ENCODE results near the gene KNCN.

Gene KNCN

DNA sequence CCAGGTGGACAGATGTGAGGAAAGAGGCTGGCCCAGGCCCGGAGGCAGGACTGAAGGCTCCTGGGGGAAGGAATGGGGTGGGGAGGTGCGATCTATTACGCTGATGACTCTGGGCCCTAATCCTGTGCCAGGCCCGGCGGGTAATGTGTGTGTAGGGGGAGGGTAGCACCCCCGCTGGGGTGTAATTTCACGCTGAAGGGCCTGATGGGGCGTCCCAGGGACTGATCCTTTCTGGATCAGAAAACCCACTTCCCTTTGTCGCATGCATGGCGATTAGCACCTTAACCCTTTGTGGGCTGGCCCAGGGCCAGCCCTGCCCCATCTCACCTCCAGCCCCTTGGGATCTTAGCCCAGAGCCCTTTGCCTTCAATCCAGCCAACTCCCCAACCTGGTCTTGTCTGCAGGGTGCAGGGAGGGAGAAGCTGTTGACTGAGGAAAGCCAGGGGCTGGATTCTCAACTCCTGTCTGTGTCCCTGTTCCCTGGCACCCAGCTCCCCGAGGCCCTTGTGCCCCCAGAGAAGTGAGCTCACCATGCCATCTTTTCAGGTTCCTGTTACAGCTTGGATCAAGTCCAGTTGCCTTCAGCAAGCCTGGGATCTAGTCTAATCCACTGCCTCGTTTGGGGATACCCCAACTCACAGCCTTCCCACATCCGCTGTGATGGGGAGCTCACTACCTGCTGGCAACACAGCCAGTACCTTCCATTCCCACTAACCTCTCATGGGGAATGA is 26.0 kb downstream of the KNCN start:
- DNase-seq (ENCODE audit: low read depth in 2 of 3, low spot score in 2 of 3), result no peak

DNA sequence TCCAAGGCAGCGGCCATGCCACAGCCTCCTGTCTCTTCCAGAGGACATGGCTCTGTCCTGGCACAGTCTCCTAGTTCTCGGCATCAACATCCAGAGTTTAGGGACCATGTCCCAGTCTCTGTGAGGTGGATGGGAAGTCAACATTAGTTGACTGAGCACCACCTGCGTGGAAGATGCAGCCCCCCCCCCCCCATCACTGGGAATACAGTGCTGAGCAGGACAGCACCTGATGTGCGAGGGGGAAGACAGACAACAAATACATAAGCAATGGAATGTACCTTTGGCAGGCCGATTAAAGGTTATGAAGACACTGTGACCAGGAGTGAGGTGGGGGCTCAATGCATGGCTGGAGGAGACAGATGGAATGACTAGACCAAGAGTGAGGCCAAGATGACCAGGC is 26.6 kb downstream of the KNCN start:
- DNase-seq (ENCODE audit: low read depth in 2 of 3, low spot score in 2 of 3), result no peak

DNA sequence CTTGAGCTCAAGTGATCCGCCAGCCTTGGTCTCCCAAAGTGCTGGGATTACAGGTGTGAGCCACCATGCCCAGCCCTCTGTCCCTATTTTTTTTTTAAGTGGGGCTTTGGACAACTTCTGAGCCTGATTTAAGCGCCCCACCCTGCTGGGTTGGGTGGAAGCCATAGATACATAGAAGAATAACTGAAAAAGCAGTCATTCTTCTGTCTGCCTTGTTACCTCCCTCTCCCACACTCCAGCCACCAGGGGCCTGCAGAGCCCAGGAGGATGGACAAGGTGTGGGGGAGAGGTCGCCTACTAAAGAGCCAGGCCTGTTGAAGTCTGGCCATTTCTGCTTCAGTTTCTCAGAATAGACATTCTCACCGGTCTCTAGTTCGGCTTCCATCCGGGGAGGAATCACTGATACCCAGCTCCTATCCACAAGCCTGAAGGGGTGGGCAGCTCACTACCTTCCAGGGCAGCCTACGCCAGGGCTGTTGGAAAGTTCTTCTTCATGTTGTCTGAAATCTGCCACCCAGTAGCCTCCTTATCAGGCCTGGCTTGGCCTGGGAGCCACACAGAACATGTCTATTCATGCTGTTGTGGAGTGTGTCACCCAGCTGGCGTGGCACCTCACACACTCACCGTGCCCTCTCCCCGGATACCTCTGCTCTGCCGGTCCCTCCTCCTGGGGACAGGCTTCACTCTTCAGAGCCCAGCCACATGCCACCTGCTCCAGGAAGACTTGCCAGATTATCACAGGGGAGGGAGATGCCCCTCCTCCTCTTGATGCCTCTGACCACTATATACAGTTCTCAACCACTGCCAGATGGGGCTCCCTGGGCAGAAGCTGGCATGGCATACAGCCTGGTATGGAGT is 27.7 kb downstream of the KNCN start:
- DNase-seq (ENCODE audit: low read depth in 2 of 3, low spot score in 2 of 3), result no peak

DNA sequence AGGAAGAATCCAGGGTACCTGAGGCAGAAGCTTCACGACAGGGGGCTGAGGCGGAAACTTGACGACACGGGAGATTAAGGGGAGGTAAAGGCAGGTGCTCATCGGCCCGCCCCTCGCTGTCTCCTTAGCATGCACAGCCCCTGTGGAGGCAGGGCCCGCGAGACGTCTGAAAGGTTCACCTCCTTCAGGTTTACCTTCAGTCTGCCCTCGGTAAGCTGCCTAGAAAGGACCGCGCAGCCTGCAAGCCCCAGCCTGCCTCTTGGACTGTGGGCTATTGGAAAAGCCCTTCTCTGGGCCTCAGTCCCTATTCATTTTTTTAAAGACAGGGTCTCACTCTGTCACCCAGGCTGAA is 28.5 kb downstream of the KNCN start:
- no peak for DNase-seq (ENCODE audit: low read depth in 2 of 3, low spot score in 2 of 3)

DNA sequence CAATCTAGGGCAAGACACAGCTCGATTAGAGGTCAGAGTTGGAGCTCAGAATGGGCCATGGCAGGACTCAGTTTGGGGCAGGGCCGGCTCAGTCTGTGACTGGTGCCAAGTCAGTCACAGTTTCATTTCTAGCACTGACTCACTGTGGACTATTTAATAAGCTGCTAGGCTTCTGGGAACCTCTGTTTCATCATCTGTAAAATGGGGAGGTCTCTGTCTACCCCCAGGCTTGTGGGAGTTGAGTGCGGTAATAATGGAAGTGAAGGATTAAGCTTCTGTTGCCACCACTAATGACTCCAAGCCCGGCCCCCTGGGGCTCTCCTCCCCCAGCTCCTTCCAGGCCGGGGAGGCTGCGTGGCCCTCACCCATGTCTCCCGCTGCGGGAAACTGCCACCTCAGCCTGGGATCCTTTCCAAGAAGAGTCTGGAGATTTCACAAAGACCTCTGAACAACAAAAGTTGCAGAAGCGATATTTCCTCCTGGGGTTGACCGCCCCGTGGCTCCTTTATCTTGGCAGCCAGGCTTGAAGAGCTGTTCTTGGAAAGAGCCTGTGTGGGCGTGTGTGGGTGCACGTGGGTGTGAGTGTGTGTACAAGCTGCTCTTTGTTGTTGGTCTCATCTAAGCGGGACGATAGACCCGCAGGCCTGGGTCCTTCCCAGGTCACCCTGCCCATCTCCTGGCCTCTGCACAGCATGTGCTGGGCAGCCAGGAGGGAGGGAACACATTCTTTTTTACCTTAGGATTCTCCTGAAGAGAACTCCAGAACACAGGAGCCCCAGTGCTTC is 29.1 kb downstream of the KNCN start:
- no peak for DNase-seq (ENCODE audit: low read depth in 2 of 3, low spot score in 2 of 3)

DNA sequence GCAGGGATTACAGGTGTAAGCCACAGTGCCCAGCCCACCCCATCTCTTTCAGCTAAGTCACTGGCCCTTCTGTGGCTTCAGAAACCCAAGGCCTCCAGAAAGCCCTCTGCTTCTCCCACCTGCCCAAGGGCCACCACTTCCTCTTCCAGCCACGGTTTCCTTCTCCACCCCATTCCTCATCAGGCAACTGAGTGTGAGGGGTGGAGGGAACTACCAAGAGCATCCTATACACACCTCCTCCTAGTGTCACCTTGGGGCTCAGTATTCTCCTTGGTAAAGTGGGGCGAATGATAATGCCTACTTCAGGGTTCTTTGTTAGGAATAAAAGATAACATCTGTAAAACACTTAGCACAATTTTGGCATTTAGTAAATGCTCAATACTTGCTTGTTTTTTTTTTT is 30.0 kb downstream of the KNCN start:
- DNase-seq (ENCODE audit: low read depth in 2 of 3, low spot score in 2 of 3), result no peak

DNA sequence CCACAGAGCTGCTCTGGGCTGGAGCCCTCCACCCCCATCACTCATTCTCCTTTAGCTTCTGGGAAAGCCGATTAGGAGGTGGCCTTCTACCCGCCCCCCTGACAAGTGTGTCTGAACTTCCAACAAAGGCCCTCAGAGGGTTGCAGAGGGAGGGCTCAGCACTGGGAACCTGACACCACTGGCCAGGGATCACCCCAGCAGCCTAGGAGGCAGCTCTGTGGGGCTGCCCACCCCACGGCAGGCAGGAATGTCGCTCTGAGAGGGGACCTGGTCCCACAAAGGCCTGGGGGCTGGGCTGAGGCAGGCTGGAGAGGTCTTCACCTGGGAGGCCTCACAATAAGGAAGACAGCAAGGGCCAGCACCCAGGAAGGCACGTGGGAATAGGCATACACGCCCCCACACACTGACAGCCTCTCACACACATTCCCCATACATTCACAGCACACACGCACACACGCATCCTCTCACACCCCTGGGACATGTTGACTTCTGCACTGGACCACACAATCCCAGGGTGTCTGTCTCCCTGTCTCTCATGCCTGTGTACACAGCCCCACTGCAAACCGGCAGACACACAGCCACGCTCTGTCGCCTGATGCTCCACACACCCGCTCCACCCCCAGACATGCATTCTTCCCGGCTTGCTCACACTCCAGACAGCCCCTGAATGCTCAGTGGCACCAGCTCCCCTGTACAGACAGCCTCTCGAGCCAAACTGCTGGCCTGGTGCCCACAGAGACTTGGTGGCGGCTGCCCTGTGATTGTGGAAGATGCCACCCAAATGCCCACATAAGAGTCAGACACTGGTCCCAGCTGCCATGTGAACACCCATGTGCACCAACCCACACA is 31.2 kb downstream of the KNCN start:
- no peak for DNase-seq (ENCODE audit: low read depth in 2 of 3, low spot score in 2 of 3)

DNA sequence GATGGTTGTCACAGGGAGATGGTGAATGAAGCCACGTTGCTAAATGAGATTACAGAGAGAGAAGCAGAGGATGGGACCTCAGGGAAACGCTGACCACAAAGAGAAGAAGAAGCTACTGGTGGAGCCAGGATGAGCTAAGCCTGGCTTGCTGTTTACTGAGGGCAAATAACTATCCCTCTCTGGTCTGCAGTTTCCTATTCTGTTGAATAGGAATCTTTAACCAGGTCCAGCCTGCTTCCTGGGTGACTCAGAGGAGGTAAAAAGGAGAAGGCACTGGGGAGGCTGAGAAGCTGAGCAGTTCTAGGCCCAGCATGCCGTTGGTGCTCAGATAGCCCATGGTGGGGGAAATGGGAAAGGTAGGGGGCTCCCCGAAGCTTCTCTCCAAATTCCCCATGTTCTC is 32.2 kb downstream of the KNCN start:
- no peak for DNase-seq (ENCODE audit: low read depth in 2 of 3, low spot score in 2 of 3)

DNA sequence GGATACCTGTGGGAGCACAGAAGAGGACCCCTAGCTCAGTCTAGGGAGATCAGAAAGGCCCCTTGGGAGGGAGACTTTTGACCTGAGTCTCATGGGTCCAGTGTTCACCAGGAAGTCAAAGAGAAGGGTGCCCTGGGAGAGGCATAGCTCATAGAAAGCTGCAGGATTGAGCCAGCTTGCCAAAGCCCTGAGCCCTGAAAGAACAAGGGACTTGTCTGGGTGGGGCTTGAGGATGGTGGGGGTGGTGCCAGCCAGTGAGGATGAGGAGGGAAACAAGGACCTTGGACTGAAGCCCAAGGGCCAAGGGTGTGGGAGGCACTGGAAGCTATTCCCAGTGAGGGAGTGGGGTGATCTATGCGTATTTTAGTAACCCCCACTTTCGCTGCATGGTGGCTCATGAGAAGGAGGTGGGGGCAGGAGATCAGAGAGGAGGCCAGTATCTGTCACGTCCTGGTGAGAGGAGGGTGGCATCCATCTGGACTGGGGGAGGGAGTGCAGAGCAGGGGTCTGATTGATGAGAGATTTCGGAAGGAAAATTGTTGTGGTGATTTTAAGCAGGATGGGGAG is 33.4 kb downstream of the KNCN start:
- no peak for DNase-seq (ENCODE audit: low read depth in 2 of 3, low spot score in 2 of 3)

DNA sequence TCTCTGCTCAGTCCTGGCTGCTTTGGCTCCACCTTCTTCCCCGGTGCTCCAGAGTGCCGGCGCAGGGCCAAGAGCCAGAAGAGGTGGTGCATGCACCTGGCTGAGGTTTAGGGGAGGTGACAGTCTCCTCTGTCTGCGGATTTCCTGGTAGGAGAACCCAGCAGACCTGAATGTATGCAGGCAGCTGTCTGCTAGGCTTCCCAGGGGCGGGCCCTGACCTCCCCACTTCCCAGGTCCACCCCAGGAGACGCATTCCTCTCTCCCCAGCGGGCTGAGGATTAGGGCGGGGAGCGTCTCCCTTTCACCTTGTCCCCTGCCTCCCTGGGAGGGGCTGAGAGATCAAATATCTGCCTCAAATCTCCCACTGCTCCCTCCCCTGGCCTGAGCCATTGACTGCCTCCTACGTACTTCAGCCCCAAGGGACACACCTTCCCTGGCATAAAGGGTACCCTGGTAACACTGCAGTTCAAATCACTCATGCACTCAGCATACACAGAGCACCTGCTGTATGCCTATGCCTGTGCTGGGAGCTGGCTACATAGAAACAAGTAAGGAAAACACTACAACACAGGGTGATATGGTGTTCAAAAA is 34.3 kb downstream of the KNCN start:
- no peak for DNase-seq (ENCODE audit: low read depth in 2 of 3, low spot score in 2 of 3)

DNA sequence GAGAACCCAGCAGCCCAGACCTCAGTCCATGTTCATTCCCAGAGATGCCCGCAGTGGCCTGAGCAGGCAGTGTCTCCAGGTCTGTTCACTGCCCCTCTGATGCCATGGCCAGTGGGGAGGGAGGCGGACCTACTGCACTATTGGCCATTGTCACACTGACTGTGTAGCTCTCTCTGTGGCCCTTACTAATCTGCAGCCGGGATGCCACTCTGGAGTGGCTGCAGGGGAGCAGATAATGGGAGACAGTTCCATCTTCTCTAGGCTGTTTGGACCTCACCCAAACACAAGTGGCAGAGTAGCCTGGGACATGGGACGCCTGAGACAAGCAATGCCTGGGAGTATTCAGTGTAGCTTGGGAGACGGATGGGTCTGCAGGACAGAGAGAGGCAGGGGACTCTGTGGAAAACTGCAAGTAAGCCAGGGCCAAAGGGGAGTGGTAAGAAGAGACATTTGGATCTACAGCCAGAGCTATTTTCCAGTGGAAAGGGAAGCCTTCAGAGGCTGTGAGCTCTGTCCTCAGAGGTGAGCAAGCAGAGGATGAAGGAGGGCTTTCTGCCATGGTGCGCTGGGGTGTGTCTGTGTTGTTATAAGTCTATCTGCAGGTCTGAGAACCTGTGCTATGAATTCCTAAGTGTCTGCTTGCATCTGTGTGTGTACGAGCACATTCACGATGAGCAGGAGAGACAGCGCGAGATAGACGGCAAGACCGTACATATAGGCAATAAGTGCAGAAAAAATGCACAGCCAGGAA is 35.1 kb downstream of the KNCN start:
- no peak for DNase-seq (ENCODE audit: low read depth in 2 of 3, low spot score in 2 of 3)

DNA sequence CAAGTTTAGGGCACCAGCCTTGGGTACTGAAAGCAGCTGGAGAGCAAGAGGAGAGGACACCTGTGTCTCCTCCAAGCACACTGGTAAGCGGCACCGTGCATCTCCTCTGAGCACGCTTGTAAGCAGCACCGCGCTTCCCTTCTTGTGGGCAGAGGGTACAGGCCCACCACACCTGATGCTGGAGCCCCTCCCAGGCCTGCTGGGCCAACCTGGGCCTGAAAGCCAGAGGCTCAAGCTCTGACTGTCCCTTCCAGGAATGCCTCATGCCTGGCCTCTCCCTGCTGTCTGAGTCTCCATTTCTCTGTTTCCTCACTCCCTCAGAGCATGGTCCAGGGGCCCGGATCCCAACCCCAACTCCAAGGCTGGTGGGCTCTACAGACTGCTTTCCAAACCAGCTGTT is 35.9 kb downstream of the KNCN start:
- no peak for DNase-seq (ENCODE audit: low read depth in 2 of 3, low spot score in 2 of 3)

DNA sequence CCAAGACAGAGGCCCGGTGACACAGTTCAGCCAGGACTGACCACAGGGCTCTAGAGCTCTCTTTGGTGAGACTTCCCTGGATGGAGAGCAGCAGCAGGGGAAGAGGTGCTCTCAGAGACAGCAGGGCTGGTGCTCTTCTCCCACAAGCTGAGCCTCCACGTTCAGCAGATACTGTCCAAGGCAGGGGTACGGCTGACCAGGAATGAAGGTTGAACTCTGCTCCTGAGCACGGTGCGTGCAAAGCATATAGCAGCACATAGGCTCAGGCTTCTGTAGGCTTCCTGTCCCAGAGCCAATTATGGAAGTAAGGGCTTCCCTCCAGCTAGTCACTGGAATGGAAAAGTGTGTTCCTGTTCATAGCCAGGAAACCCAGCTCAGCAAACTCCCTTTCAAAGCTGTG is 37.9 kb downstream of the KNCN start:
- DNase-seq (ENCODE audit: low read depth in 2 of 3, low spot score in 2 of 3), result no peak

DNA sequence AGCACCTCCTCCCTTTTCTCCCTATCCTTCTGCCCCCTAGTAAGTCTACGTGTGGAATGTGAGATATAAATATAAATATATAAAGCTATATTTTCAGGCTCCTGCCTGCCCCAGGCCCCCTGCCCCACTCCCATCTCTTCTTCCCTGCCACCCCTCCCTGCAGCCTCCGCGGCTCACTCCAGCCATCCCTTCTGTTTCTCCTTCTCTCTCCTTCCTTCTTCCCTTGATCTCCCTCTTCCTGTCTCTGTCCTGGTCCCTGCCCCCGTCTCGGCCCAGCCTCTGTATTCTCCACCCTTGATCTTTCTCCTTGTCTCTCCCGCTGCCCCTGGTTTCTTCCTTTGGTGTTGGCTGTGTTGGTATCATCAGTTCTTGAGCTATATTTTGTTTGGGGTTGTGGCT is 38.7 kb downstream of the KNCN start:
- DNase-seq (ENCODE audit: low read depth in 2 of 3, low spot score in 2 of 3), result no peak

DNA sequence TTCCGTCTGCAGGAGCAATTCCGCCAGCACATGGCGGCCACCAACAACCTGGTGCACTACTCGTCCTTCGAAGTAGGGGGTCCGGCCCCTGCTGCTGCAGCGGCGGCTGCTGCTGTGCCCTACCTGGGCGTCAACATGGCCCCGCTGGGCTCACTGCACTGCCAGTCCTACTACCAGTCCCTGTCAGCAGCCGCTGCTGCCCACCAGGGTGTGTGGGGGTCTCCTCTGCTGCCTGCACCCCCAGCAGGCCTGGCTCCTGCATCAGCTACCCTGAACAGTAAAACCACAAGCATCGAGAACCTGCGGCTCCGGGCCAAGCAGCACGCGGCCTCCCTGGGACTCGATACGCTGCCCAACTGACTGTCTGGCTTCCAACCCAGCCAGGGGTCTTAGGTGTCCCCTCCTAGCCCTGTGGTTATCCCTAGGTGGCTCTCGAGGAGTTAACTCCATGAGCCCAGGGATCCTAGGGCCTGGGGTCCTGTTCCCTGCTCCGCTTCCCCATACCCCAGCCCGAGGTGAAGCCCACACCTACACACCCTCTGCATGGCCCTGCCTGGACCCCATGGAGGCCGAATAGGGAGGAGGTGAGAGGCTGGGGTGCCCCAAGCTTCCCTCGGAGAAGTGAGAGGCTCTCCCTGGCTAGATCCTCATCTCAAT is 39.2 kb downstream of the KNCN start:
- no peak for DNase-seq (ENCODE audit: low read depth in 2 of 3, low spot score in 2 of 3)

DNA sequence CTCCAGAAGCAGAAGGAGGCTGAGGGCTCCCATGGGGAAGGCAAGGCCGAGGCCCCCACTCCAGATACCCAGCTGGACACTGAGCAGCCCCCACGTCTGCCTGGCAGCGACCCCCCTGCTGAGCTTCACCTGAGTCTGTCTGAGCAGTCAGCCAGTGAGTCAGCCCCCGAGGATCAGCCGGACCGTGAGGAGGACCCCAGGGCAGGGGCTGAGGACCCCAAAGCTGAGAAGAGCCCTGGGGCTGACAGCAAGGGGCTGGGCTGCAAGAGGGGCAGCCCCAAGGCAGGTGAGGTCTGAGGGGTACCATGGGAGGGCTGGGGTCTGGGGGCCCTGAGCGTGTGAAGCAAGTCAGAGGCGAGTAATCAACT is 40.5 kb downstream of the KNCN start:
- no peak for DNase-seq (ENCODE audit: low read depth in 2 of 3, low spot score in 2 of 3)

DNA sequence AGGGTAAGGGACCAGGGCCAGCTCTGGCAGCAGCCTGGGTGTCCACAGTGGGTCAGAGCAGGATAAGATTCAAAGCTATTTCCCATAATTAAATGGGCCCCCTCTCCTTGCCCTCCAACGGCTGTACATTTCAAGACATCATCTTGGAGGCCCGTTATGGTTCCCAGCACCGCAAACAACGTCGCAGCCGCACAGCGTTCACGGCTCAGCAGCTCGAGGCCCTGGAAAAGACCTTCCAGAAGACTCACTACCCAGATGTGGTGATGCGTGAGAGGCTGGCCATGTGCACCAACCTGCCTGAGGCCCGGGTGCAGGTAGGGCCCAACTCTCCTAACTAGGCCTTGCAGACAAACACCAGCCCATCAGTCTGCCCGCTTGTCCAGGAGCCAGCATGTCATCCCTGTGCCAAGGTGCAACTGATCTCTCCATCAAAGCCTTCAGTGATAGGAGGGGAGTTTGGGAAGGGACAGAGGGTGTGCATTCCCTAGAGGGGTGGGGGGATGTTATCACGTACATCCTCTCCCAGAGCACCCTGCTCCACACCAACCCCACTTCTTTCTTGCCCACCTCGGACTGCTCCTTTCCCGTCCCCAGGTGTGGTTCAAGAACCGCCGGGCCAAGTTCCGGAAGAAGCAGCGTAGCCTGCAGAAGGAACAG is 41.0 kb downstream of the KNCN start:
- no peak for DNase-seq (ENCODE audit: low read depth in 2 of 3, low spot score in 2 of 3)

DNA sequence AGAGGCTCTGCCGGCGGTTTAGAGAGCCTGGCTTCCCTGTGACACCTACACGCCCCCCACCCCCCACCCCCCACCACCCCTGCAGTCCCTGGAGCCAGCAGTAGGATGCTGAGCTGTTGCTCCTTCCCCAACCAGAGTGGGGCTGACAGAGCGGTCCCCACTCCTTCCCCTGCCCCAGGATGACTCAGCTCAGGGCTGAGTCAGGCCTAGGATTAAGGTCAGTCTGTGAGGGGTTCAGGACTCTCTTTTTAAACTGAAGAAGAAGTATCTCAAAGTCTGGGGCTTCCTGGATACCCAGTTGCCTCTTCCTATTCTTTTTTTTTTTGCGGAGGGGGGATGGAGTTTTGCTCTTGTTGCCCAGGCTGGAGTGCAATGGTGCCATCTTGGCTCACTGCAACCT is 42.7 kb downstream of the KNCN start:
- DNase-seq (ENCODE audit: low read depth in 2 of 3, low spot score in 2 of 3), result no peak
